ENCODE measurements around the gene TRIM60. TPM values are rescaled to one million over a fixed set of nuclear protein-coding genes. Genes with fewer than 3 reads are reported as not detected.
"Not testable (repeated sequence)": the region's sequence is repeated elsewhere in the genome, so short reads cannot be mapped to it uniquely, and the experiment has no call there.

TRIM60 gene
- total RNA-seq, result not detected

- no peak within 1 kb of the TSS for H3K4me3 Mint-ChIP-seq
- POLR2A ChIA-PET, result no interaction called here
- peaks cover 3% of the 10 kb centered on the region for H3K27me3 Mint-ChIP-seq
- no peaks in the 10 kb centered on the region for H3K36me3 Mint-ChIP-seq (ENCODE audit: low read depth)
- CTCF ChIA-PET, result no interaction called here
- no peak within 1 kb of the TSS for H3K27ac Mint-ChIP-seq
- H3K4me1 Mint-ChIP-seq, result no peaks in the 10 kb centered on the region
- DNase-seq, result no peak
- no peaks in the 10 kb centered on the region for H3K9me3 Mint-ChIP-seq
These were observed at the start of gene TRIM60 for GRCh38 chr4:165031436-165032211. Gene TRIM60, plus strand, starts transcription at chr4:165031999. Its CDS starts 8,074 bp downstream, at chr4:165040073.

GRCh38 chr4:164989471-164989870 is 42.3 kb upstream of the TRIM60 start:
- POLR2A ChIA-PET, result no interaction called here
- Mint-ChIP-seq H3K27me3 (peaks cover 3% of the 10 kb centered on the region), H3K4me3 (no peak overlapping the region), H3K36me3 (ENCODE audit: low read depth) (no peaks in the 10 kb centered on the region), H3K9me3 (no peaks in the 10 kb centered on the region), H3K4me1 (no peaks in the 10 kb centered on the region), H3K27ac (no peak overlapping the region)
- no peak for DNase-seq
- CTCF ChIA-PET, result interaction anchor here (0.6 kb wide), 1 partner anchor 1927 kb away, joined by 3 read pairs; no protein-coding TSS in a partner anchor

- H3K9me3 Mint-ChIP-seq; H3K27ac Mint-ChIP-seq; DNase-seq; H3K4me1 Mint-ChIP-seq; POLR2A ChIA-PET; CTCF ChIA-PET; H3K4me3 Mint-ChIP-seq; H3K36me3 Mint-ChIP-seq (ENCODE audit: low read depth); H3K27me3 Mint-ChIP-seq: not testable (repeated sequence)
These were observed 41.0 kb upstream of the TRIM60 start for GRCh38 chr4:164990786-164991185.

- H3K4me3 Mint-ChIP-seq; H3K4me1 Mint-ChIP-seq; CTCF ChIA-PET; H3K27ac Mint-ChIP-seq; H3K36me3 Mint-ChIP-seq (ENCODE audit: low read depth); POLR2A ChIA-PET; H3K9me3 Mint-ChIP-seq; DNase-seq: not testable (repeated sequence)
- H3K27me3 Mint-ChIP-seq, result peaks cover 13% of the 10 kb centered on the region
These were observed 35.7 kb upstream of the TRIM60 start for GRCh38 chr4:164996123-164996522.

- ChIA-PET POLR2A (no interaction called here), CTCF (interaction anchor here (0.6 kb wide), 1 partner anchor 352 kb away, joined by 7 read pairs; no protein-coding TSS in a partner anchor)
- no peak overlapping the region for H3K27ac Mint-ChIP-seq
- H3K4me1 Mint-ChIP-seq, result no peaks in the 10 kb centered on the region
- DNase-seq, result no peak
- H3K9me3 Mint-ChIP-seq, result no peaks in the 10 kb centered on the region
- no peaks in the 10 kb centered on the region for H3K36me3 Mint-ChIP-seq (ENCODE audit: low read depth)
- H3K4me3 Mint-ChIP-seq, result no peak overlapping the region
- H3K27me3 Mint-ChIP-seq, result peaks cover 13% of the 10 kb centered on the region
These were observed 34.5 kb upstream of the TRIM60 start for GRCh38 chr4:164997324-164997723.

GRCh38 chr4:164997941-164998340 is 33.9 kb upstream of the TRIM60 start:
- H3K9me3 Mint-ChIP-seq, result no peaks in the 10 kb centered on the region
- H3K27ac Mint-ChIP-seq, result no peak overlapping the region
- H3K36me3 Mint-ChIP-seq (ENCODE audit: low read depth), result no peaks in the 10 kb centered on the region
- CTCF ChIA-PET, result interaction anchor here (0.6 kb wide), 1 partner anchor 352 kb away, joined by 7 read pairs; no protein-coding TSS in a partner anchor
- peaks cover 13% of the 10 kb centered on the region for H3K27me3 Mint-ChIP-seq
- no peak overlapping the region for H3K4me3 Mint-ChIP-seq
- POLR2A ChIA-PET, result no interaction called here
- no peaks in the 10 kb centered on the region for H3K4me1 Mint-ChIP-seq
- no peak for DNase-seq

GRCh38 chr4:164998526-164999080 is 33.2 kb upstream of the TRIM60 start:
- DNase-seq; H3K4me3 Mint-ChIP-seq; H3K36me3 Mint-ChIP-seq (ENCODE audit: low read depth); CTCF ChIA-PET; H3K4me1 Mint-ChIP-seq; H3K9me3 Mint-ChIP-seq; POLR2A ChIA-PET; H3K27ac Mint-ChIP-seq: not testable (repeated sequence)
- peaks cover 13% of the 10 kb centered on the region for H3K27me3 Mint-ChIP-seq

GRCh38 chr4:165001957-165002356 is 29.8 kb upstream of the TRIM60 start:
- H3K27ac Mint-ChIP-seq; H3K36me3 Mint-ChIP-seq (ENCODE audit: low read depth); DNase-seq; H3K4me3 Mint-ChIP-seq; H3K4me1 Mint-ChIP-seq; H3K9me3 Mint-ChIP-seq; CTCF ChIA-PET; POLR2A ChIA-PET: not testable (repeated sequence)
- H3K27me3 Mint-ChIP-seq, result peaks cover 23% of the 10 kb centered on the region

GRCh38 chr4:165005352-165005925 is 26.4 kb upstream of the TRIM60 start:
- Mint-ChIP-seq H3K36me3 (ENCODE audit: low read depth) (no peaks in the 10 kb centered on the region), H3K4me3 (no peak overlapping the region), H3K27ac (no peak overlapping the region), H3K9me3 (no peaks in the 10 kb centered on the region), H3K4me1 (peaks cover 14% of the 10 kb centered on the region), H3K27me3 (peaks cover 18% of the 10 kb centered on the region)
- ChIA-PET POLR2A (no interaction called here), CTCF (no interaction called here)
- no peak for DNase-seq

- H3K27me3 Mint-ChIP-seq, result peaks cover 25% of the 10 kb centered on the region
- CTCF ChIA-PET, result interaction anchor here (0.6 kb wide), 1 partner anchor 244 kb away, joined by 3 read pairs; no protein-coding TSS in a partner anchor
- no peaks in the 10 kb centered on the region for H3K9me3 Mint-ChIP-seq
- H3K27ac Mint-ChIP-seq, result no peak overlapping the region
- POLR2A ChIA-PET, result no interaction called here
- DNase-seq, result no peak
- H3K4me1 Mint-ChIP-seq, result peaks cover 14% of the 10 kb centered on the region
- H3K4me3 Mint-ChIP-seq, result no peak overlapping the region
- no peaks in the 10 kb centered on the region for H3K36me3 Mint-ChIP-seq (ENCODE audit: low read depth)
These were observed 25.3 kb upstream of the TRIM60 start for GRCh38 chr4:165006456-165006855.

GRCh38 chr4:165006886-165007285 is 24.9 kb upstream of the TRIM60 start:
- DNase-seq, result no peak
- peaks cover 27% of the 10 kb centered on the region for H3K27me3 Mint-ChIP-seq
- peaks cover 14% of the 10 kb centered on the region for H3K4me1 Mint-ChIP-seq
- H3K27ac Mint-ChIP-seq, result no peak overlapping the region
- ChIA-PET POLR2A (no interaction called here), CTCF (interaction anchor here (0.6 kb wide), 1 partner anchor 243 kb away, joined by 3 read pairs; no protein-coding TSS in a partner anchor)
- H3K4me3 Mint-ChIP-seq, result no peak overlapping the region
- H3K36me3 Mint-ChIP-seq (ENCODE audit: low read depth), result no peaks in the 10 kb centered on the region
- no peaks in the 10 kb centered on the region for H3K9me3 Mint-ChIP-seq

- no peaks in the 10 kb centered on the region for H3K9me3 Mint-ChIP-seq
- H3K27ac Mint-ChIP-seq, result no peak overlapping the region
- H3K4me1 Mint-ChIP-seq, result peaks cover 14% of the 10 kb centered on the region
- H3K4me3 Mint-ChIP-seq, result no peak overlapping the region
- POLR2A ChIA-PET, result no interaction called here
- CTCF ChIA-PET, result interaction anchor here (1.2 kb wide), 1 partner anchor 95 kb away, joined by 3 read pairs; no protein-coding TSS in a partner anchor
- H3K36me3 Mint-ChIP-seq (ENCODE audit: low read depth), result no peaks in the 10 kb centered on the region
- peaks cover 44% of the 10 kb centered on the region for H3K27me3 Mint-ChIP-seq
- DNase-seq, result peak; percentile 62
These were observed 22.1 kb upstream of the TRIM60 start for GRCh38 chr4:165009493-165010227.

- Mint-ChIP-seq H3K9me3 (no peaks in the 10 kb centered on the region), H3K27ac (no peak overlapping the region), H3K4me3 (no peak overlapping the region), H3K36me3 (ENCODE audit: low read depth) (no peaks in the 10 kb centered on the region), H3K4me1 (peaks cover 14% of the 10 kb centered on the region), H3K27me3 (peaks cover 45% of the 10 kb centered on the region)
- DNase-seq, result no peak
- ChIA-PET CTCF (no interaction called here), POLR2A (no interaction called here)
These were observed 21.3 kb upstream of the TRIM60 start for GRCh38 chr4:165010487-165010886.
